HepG2 (cell line): Measurements from ENCODE around the gene SINHCAF. TPM values are rescaled to one million over a fixed set of nuclear protein-coding genes. Genes with fewer than 3 reads are reported as not detected.
A peak's percentile ranks its signal among the peaks of the same experiment; 100 is the strongest.

Source experiments
- ATAC-seq: fragments of 200-7000 bp; cut with Tn5 transposase; 3 replicates; pipeline ENCODE4 v1.9.1; 2020; ENCODE audit warnings: mild to moderate bottlenecking, moderate library complexity
- BruUV-seq: library from RNA; stranded (reverse); fragments of 400-500 nt; replicated peaks from 2 replicates; lab custom pipeline; 2021; lab: Mats Ljungman, UMichigan
- CTCF ChIA-PET: fragments of 300-600 bp; formaldehyde crosslinking; extraction: SDS; loops from one replicate; lab custom pipeline; 2021; ENCODE audit warnings: low total read pairs, inconsistent platforms, low intra/inter-chr PET ratio; lab: Yijun Ruan, JAX
- POLR2A ChIA-PET: fragments of 350-600 bp; sonication (Branson Sonifier 250); formaldehyde crosslinking; loops from one replicate; lab custom pipeline; 2020; ENCODE audit warnings: antibody characterized with exemption, inconsistent platforms; lab: Yijun Ruan, JAX
- DNase-seq: peaks from one replicate; pipeline ENCODE4 v3.0.0-alpha.2; 2015; ENCODE audit warnings: low spot score
- FAIRE-seq: peaks from 3 replicates; lab custom pipeline; 2011; peaks lifted over from hg19 to GRCh38; lab: Jason Lieb, UNC
- H2AFZ ChIP-seq: one replicate; pipeline ENCODE4 v1.6.1; 2011; ENCODE audit warnings: low read length, inconsistent platforms
- H3K27ac ChIP-seq: fragments of 300-600 bp; 3 replicates; pipeline ENCODE4 v1.8.0; 2011; ENCODE audit warnings: mixed run types, mild to moderate bottlenecking, mixed read lengths, low read length, inconsistent platforms; ENCODE audit not compliant: insufficient read depth; ENCODE audit errors: extremely low read length
- H3K27me3 ChIP-seq, 2 experiments: fragments of 200-600 bp in 1 of 2; 2 replicates in 1 of 2; 3 replicates in 1 of 2; pipeline versions ENCODE4 v1.6.0 to v1.8.0; 2011; ENCODE audit warnings: low read length in 2 of 2, mild to moderate bottlenecking in 2 of 2, moderate library complexity in 2 of 2, inconsistent platforms in 1 of 2; ENCODE audit not compliant: insufficient read depth in 2 of 2, control insufficient read depth in 1 of 2
- H3K36me3 ChIP-seq, 2 experiments: fragments of 200-600 bp in 1 of 2; replicated peaks in 1 of 2; 2 replicates in 1 of 2; 3 replicates in 1 of 2; pipeline versions ENCODE4 v1.5.1 to v1.8.0; 2011; ENCODE audit warnings: low read length in 2 of 2, inconsistent platforms in 1 of 2; ENCODE audit not compliant: insufficient read depth in 2 of 2, control insufficient read depth in 1 of 2
- H3K4me1 ChIP-seq: 2 replicates; pipeline ENCODE4 v1.5.1; 2012; ENCODE audit warnings: low read length, inconsistent platforms; ENCODE audit not compliant: insufficient read depth
- H3K4me2 ChIP-seq: 2 replicates; pipeline ENCODE4 v1.6.0; 2011; ENCODE audit warnings: low read depth, low read length, inconsistent platforms
- H3K4me3 ChIP-seq, 3 experiments: fragments of 200-600 bp in 1 of 3; sonication (generic), shearing (Covaris generic) in 1 of 3; replicated peaks in 1 of 3; 2 replicates each; pipeline ENCODE4 v1.5.1; 2011 to 2016; ENCODE audit warnings: low read length in 3 of 3, inconsistent platforms in 2 of 3, low read depth in 2 of 3, mild to moderate bottlenecking in 2 of 3, control low read depth in 1 of 3, mixed read lengths in 1 of 3; ENCODE audit not compliant: insufficient read depth in 1 of 3
- H3K79me2 ChIP-seq: one replicate; pipeline ENCODE4 v1.6.1; 2011; ENCODE audit warnings: low read length, inconsistent platforms; ENCODE audit not compliant: insufficient read depth
- H3K9ac ChIP-seq: 2 replicates; pipeline ENCODE4 v1.6.0; 2011; ENCODE audit warnings: mild to moderate bottlenecking, low read depth, low read length, inconsistent platforms; ENCODE audit not compliant: insufficient read depth
- H3K9me3 ChIP-seq: 2 replicates; pipeline ENCODE4 v1.5.1; 2012; ENCODE audit warnings: mild to moderate bottlenecking, low read length
- H4K20me1 ChIP-seq: 2 replicates; pipeline ENCODE4 v1.6.0; 2011; ENCODE audit warnings: inconsistent platforms, mild to moderate bottlenecking, low read length, moderate library complexity; ENCODE audit not compliant: insufficient read depth
- ATF7-NPFF ChIP-seq: sonication (generic); formaldehyde crosslinking; IDR thresholded peaks from 2 replicates; pipeline ENCODE4 v1.8.1; 2023; ENCODE audit warnings: mild to moderate bottlenecking, low read depth, missing genetic modification reagents, moderate library complexity
- GABPB1 ChIP-seq: IDR thresholded peaks from 2 replicates; pipeline ENCODE4 v1.6.1; 2016; ENCODE audit warnings: mild to moderate bottlenecking, missing genetic modification reagents, moderate library complexity, missing compliant biosample characterization
- KLF16 ChIP-seq, 2 experiments: sonication (generic) in 1 of 2; formaldehyde crosslinking in 1 of 2; IDR thresholded peaks; 2 replicates each; pipeline versions ENCODE4 v1.6.1 to v1.8.0; 2016 to 2023; ENCODE audit warnings: missing genetic modification reagents in 2 of 2, missing compliant biosample characterization in 1 of 2
- RBFOX2 ChIP-seq: fragments of 200-400 bp; formaldehyde crosslinking; IDR thresholded peaks from 2 replicates; pipeline ENCODE4 v1.6.1; 2017; ENCODE audit warnings: low read depth, mild to moderate bottlenecking, low read length
- SIN3A ChIP-seq: IDR thresholded peaks from 2 replicates; pipeline ENCODE4 v1.6.1; 2011; ENCODE audit warnings: low read depth, mild to moderate bottlenecking, control low read depth, low read length, borderline replicate concordance
- TARDBP ChIP-seq: sonication (generic); formaldehyde crosslinking; IDR thresholded peaks from 2 replicates; pipeline ENCODE4 v1.8.0; 2022; ENCODE audit warnings: mild to moderate bottlenecking, missing genetic modification reagents
- UBTF ChIP-seq: sonication (generic); formaldehyde crosslinking; IDR thresholded peaks from 2 replicates; pipeline ENCODE4 v1.4.0; 2020; ENCODE audit warnings: mild to moderate bottlenecking, missing genetic modification reagents
- ZBTB20 ChIP-seq: sonication (generic); formaldehyde crosslinking; IDR thresholded peaks from 2 replicates; pipeline ENCODE4 v1.8.1; 2023; ENCODE audit warnings: missing genetic modification reagents, low read depth, mild to moderate bottlenecking, borderline replicate concordance
- ZBTB42 ChIP-seq: sonication (generic); formaldehyde crosslinking; IDR thresholded peaks from 2 replicates; pipeline ENCODE4 v1.5.0; 2020; ENCODE audit warnings: mild to moderate bottlenecking, missing genetic modification reagents
- ZNF296 ChIP-seq: sonication (generic); formaldehyde crosslinking; conservative IDR thresholded peaks from 2 replicates; pipeline ENCODE4 v1.5.0; 2020; ENCODE audit warnings: mild to moderate bottlenecking, missing genetic modification reagents
- ZNF367 ChIP-seq: sonication (generic); formaldehyde crosslinking; IDR thresholded peaks from 2 replicates; pipeline ENCODE4 v1.4.0; 2020; ENCODE audit warnings: missing genetic modification reagents, borderline replicate concordance
- ZNF569 ChIP-seq: sonication (generic); formaldehyde crosslinking; IDR thresholded peaks from 2 replicates; pipeline ENCODE4 v1.5.0; 2020; ENCODE audit warnings: mild to moderate bottlenecking, missing genetic modification reagents, moderate library complexity, borderline replicate concordance
- ZNF687 ChIP-seq: sonication (generic); formaldehyde crosslinking; IDR thresholded peaks from 2 replicates; pipeline ENCODE4 v1.5.1; 2020; ENCODE audit warnings: mild to moderate bottlenecking, missing genetic modification reagents, moderate library complexity
- WGBS: methylation state at CpG from one replicate; pipeline ENCODE4 v1.1.6; 2017; ENCODE audit warnings: low lambda C conversion rate; 5-methylcytosine and 5-hydroxymethylcytosine counted together
- in situ Hi-C: cut with HindIII; loops from 2 replicates; pipeline ENCODE4 v1.10.0; 2017; ENCODE audit warnings: low pct_unique_long_range_greater_than_20kb; ENCODE audit not compliant: extremely low pct_ligation_motif_present
- intact Hi-C: fragments of 100-400 bp; cut with micrococcal nuclease; formaldehyde crosslinking; loops from one replicate; pipeline ENCODE4 v1.10.0; 2022; ENCODE audit not compliant: unreplicated experiment
- polyA plus RNA-seq, 8 experiments: library from polyadenylated mRNA; depleted of rRNA in 3 of 8; stranded (reverse) in 7 of 8; unstranded in 1 of 8; fragments of >200 nt; fragmentation: Illumina TruSeq in 4 of 8; extraction: Trizol in 4 of 8; gene quantifications; 2 replicates each; pipeline versions ENCODE4 v1.2.1 to v1.2.3, GENCODE V29; 2011 to 2016; ENCODE audit warnings: low read depth in 4 of 8, missing spikeins in 1 of 8, mixed read lengths in 1 of 8; ENCODE audit not compliant: insufficient read depth in 1 of 8
- total RNA-seq, 5 experiments: library from RNA; depleted of rRNA; stranded (reverse); fragments of >200 nt; fragmentation: Illumina TruSeq; extraction: Trizol; gene quantifications; 2 replicates each; pipeline ENCODE4 v1.2.3, GENCODE V29; 2016; ENCODE audit warnings: low read depth in 1 of 5

SINHCAF gene
- total and polyA plus RNA-seq, 2 of the 13 experiments (the other 11 are each of a cell fraction or from before 2014, with no cell fraction given): 54.6 to 97.8 TPM

GRCh38 chr12:31324116-31324844, 1.7 kb downstream of the SINHCAF start:
- TSS peak; percentile 86 for BruUV-seq
- peak overlapping the region; percentile 86 for H3K27ac ChIP-seq
- H3K4me2 ChIP-seq: peak overlapping the region; percentile 91
- H3K4me3 ChIP-seq: peak overlapping the region; percentile 73 to 88 (median 80)
- intact Hi-C loops (no loop called here), in situ Hi-C loops (no loop called here)
- peak; percentile 75 for ATAC-seq
- peak overlapping the region; percentile 93 for H3K9ac ChIP-seq
- H2AFZ ChIP-seq: no peak overlapping the region
- H3K27me3 ChIP-seq: no peaks in the 10 kb centered on the region; a peak in 1 of 5 replicates
- peaks cover 66% of the 10 kb centered on the region for H3K79me2 ChIP-seq
- peaks cover 49% of the 10 kb centered on the region for H3K4me1 ChIP-seq
- FAIRE-seq: no peak
- peak; percentile 78 for DNase-seq
- POLR2A ChIA-PET: interaction anchor here (0.5 to 1.0 kb wide), 2 partner anchors 15 to 46 kb away, joined by 3 read pairs; no protein-coding TSS in a partner anchor
- no peaks in the 10 kb centered on the region for H3K9me3 ChIP-seq
- H3K36me3 ChIP-seq: no peaks in the 10 kb centered on the region; a peak in 1 of 5 replicates
- CTCF ChIA-PET: no interaction called here
- H4K20me1 ChIP-seq: peaks cover 43% of the 10 kb centered on the region
- 0% methylated on average over 8 of the region's 81 CpGs for WGBS
- TF ChIP-seq ZBTB20 (CRISPR knock-in tag): 0 out of 2 replicates have a peak, but pooled peaks have one; percentile 13
- TF ChIP-seq ATF7-NPFF (CRISPR knock-in tag): 0 out of 2 replicates have a peak, but pooled peaks have one; percentile 44
- peak; percentile 52; the same call in 1 of the 2 replicates for TF ChIP-seq GABPB1
- TF ChIP-seq SIN3A: peak; percentile 69; the same call in 1 of the 2 replicates
- no peak for TF ChIP-seq ZNF569
- TF ChIP-seq ZBTB42: no peak
- TF ChIP-seq ZNF687 (CRISPR knock-in tag): peak; percentile 61
- TF ChIP-seq ZNF296: peak; percentile 77; the same call in 1 of the 2 replicates
- peak; percentile 84 for TF ChIP-seq UBTF (CRISPR knock-in tag)
- TF ChIP-seq KLF16 (CRISPR knock-in tag; IDR thresholded peaks at IDR 0.05): 0 out of 4 replicates have a peak, but pooled peaks of 1 of the 2 experiments have one; percentile 47
- TF ChIP-seq ZNF367 (CRISPR knock-in tag): 0 out of 2 replicates have a peak, but pooled peaks have one; percentile 15
- TF ChIP-seq RBFOX2: peak; percentile 79
- 0 out of 2 replicates have a peak, but pooled peaks have one; percentile 51 for TF ChIP-seq TARDBP (CRISPR knock-in tag)
